GM23338 (cell line): Measurements from ENCODE around the gene EPGN. TPM values are rescaled to one million over a fixed set of nuclear protein-coding genes. Genes with fewer than 3 reads are reported as not detected.

Source experiments
- ATAC-seq: fragments of 200-7000 bp; cut with Tn5 transposase; 3 replicates; pipeline ENCODE4 v1.9.1; 2020
- DNase-seq: peaks from one replicate; pipeline ENCODE4 v3.0.0-alpha.2; 2015; ENCODE audit warnings: low spot score
- H2AFZ ChIP-seq: fragments of 200-600 bp; sonication (generic); 2 replicates; pipeline ENCODE4 v1.8.0; 2016; ENCODE audit warnings: antibody characterized with exemption, mild to moderate bottlenecking, moderate library complexity
- H3F3A ChIP-seq: fragments of 200-600 bp; sonication (generic); replicated peaks from 2 replicates; pipeline ENCODE4 v1.8.0; 2017; ENCODE audit warnings: antibody characterized with exemption, mixed run types, low read depth
- H3K27ac ChIP-seq: fragments of 200-600 bp; sonication (generic); 2 replicates; pipeline ENCODE4 v1.6.1; 2016; ENCODE audit warnings: low read depth
- H3K27me3 ChIP-seq: fragments of 200-600 bp; sonication (generic); 2 replicates; pipeline ENCODE4 v1.8.0; 2016; ENCODE audit warnings: mild to moderate bottlenecking, mixed run types, moderate library complexity; ENCODE audit not compliant: insufficient read depth
- H3K36me3 ChIP-seq: fragments of 200-600 bp; sonication (generic); 2 replicates; pipeline ENCODE4 v1.8.0; 2016; ENCODE audit warnings: mild to moderate bottlenecking; ENCODE audit not compliant: insufficient read depth
- H3K4me1 ChIP-seq: fragments of 200-600 bp; sonication (generic); 2 replicates; pipeline ENCODE4 v1.8.0; 2016; ENCODE audit warnings: mild to moderate bottlenecking, moderate library complexity; ENCODE audit not compliant: insufficient read depth
- H3K4me2 ChIP-seq: fragments of 200-600 bp; sonication (generic); 2 replicates; pipeline ENCODE4 v1.7.1; 2017; ENCODE audit warnings: mixed run types
- H3K4me3 ChIP-seq: fragments of 200-600 bp; sonication (generic); 2 replicates; pipeline ENCODE4 v1.6.1; 2016; ENCODE audit warnings: mixed run types
- H3K79me2 ChIP-seq: fragments of 200-600 bp; sonication (generic); replicated peaks from 2 replicates; pipeline ENCODE4 v1.8.0; 2017; ENCODE audit warnings: mild to moderate bottlenecking; ENCODE audit not compliant: insufficient read depth
- H3K9me2 ChIP-seq: fragments of 200-600 bp; sonication (generic); 2 replicates; pipeline ENCODE4 v1.8.0; 2017; ENCODE audit not compliant: insufficient read depth
- H4K20me1 ChIP-seq: fragments of 200-600 bp; sonication (generic); replicated peaks from 2 replicates; pipeline ENCODE4 v1.8.0; 2017; ENCODE audit warnings: mild to moderate bottlenecking; ENCODE audit not compliant: insufficient read depth
- H3K27ac Mint-ChIP-seq: 2 replicates; pipeline ENCODE4 v1.8.0; 2020; ENCODE audit warnings: inconsistent platforms, mild to moderate bottlenecking, moderate library complexity, mixed read lengths
- H3K27me3 Mint-ChIP-seq: 3 replicates; pipeline ENCODE4 v1.8.0; 2022; ENCODE audit warnings: low read depth, mild to moderate bottlenecking, moderate library complexity, mixed read lengths, inconsistent platforms; ENCODE audit not compliant: insufficient read depth, poor library complexity
- H3K36me3 Mint-ChIP-seq: 3 replicates; pipeline ENCODE4 v1.8.0; 2021; ENCODE audit warnings: low read depth, mild to moderate bottlenecking, inconsistent platforms, moderate library complexity, mixed read lengths
- H3K4me1 Mint-ChIP-seq: 3 replicates; pipeline ENCODE4 v1.8.0; 2020; ENCODE audit warnings: mild to moderate bottlenecking, inconsistent platforms, mixed read lengths
- H3K4me3 Mint-ChIP-seq: 3 replicates; pipeline ENCODE4 v1.8.0; 2021; ENCODE audit warnings: moderate library complexity, mild to moderate bottlenecking, inconsistent platforms, mixed read lengths
- H3K9me3 Mint-ChIP-seq: 3 replicates; pipeline ENCODE4 v1.8.0; 2020; ENCODE audit warnings: moderate library complexity, mild to moderate bottlenecking, inconsistent platforms, mixed read lengths
- CREB1 ChIP-seq: fragments of 250-450 bp; sonication (Bioruptor Pico); IDR thresholded peaks from 2 replicates; pipeline ENCODE4 v1.5.0; 2020; ENCODE audit warnings: low read depth, mild to moderate bottlenecking, moderate library complexity
- CTCF ChIP-seq, 2 experiments: fragments of 200-600 bp in 1 of 2; sonication (generic) in 1 of 2; conservative IDR thresholded peaks; 2 replicates each; pipeline versions ENCODE4 v1.5.1 to v1.6.1; 2016 to 2017; ENCODE audit warnings: antibody characterized with exemption in 2 of 2, low read depth in 2 of 2, mild to moderate bottlenecking in 2 of 2, moderate library complexity in 1 of 2
- EZH2 ChIP-seq: fragments of 200-600 bp; sonication (generic); IDR thresholded peaks from one replicate; pipeline ENCODE4 v1.8.0; 2017; ENCODE audit warnings: antibody characterized with exemption, mild to moderate bottlenecking, low read depth; ENCODE audit not compliant: unreplicated experiment
- EZH2phosphoT487 ChIP-seq: fragments of 200-600 bp; sonication (generic); IDR thresholded peaks from one replicate; pipeline ENCODE4 v1.8.1; 2018; ENCODE audit warnings: antibody characterized with exemption; ENCODE audit not compliant: unreplicated experiment
- JUNB ChIP-seq: IDR thresholded peaks from one replicate; pipeline ENCODE4 v1.6.1; 2016; ENCODE audit warnings: antibody characterized with exemption; ENCODE audit not compliant: unreplicated experiment
- NANOG ChIP-seq: IDR thresholded peaks from 2 replicates; pipeline ENCODE4 v1.6.1; 2016; ENCODE audit warnings: antibody characterized with exemption, borderline replicate concordance
- POLR2AphosphoS5 ChIP-seq: IDR thresholded peaks from 2 replicates; pipeline ENCODE4 v1.6.1; 2016; ENCODE audit warnings: antibody characterized with exemption, low read depth
- STAT1 ChIP-seq: IDR thresholded peaks from one replicate; pipeline ENCODE4 v1.6.1; 2016; ENCODE audit warnings: antibody characterized with exemption; ENCODE audit not compliant: unreplicated experiment
- ZNF114 ChIP-seq: fragments of 250-450 bp; sonication (Bioruptor Pico); IDR thresholded peaks from 2 replicates; pipeline ENCODE4 v1.5.0; 2020; ENCODE audit warnings: mild to moderate bottlenecking, moderate library complexity
- ZNF331 ChIP-seq: fragments of 250-450 bp; sonication (Bioruptor Pico); IDR thresholded peaks from 2 replicates; pipeline ENCODE4 v1.5.0; 2020; ENCODE audit warnings: low read depth, mild to moderate bottlenecking, moderate library complexity
- ZNF462 ChIP-seq: fragments of 250-450 bp; sonication (Bioruptor Pico); IDR thresholded peaks from 2 replicates; pipeline ENCODE4 v1.5.0; 2020; ENCODE audit warnings: mild to moderate bottlenecking, moderate library complexity
- polyA plus RNA-seq: library from polyadenylated mRNA; unstranded; fragments of >200 nt; fragmentation: Nextera tagmentation; extraction: Ambion mirVana; gene quantifications from 2 replicates; pipeline ENCODE4 v1.2.1, GENCODE V29; 2016
- total RNA-seq: library from RNA; depleted of rRNA; stranded (reverse); fragments of >200 nt; shearing (Covaris generic); gene quantifications from 2 replicates; pipeline ENCODE4 v1.2.3, GENCODE V29; 2014
- TF ChIP-seq, protein P1 (sequence below): IDR thresholded peaks from one replicate; pipeline ENCODE4 v1.6.1; 2018; ENCODE audit warnings: antibody characterized with exemption; ENCODE audit not compliant: unreplicated experiment
- TF ChIP-seq, protein P2 (sequence below): IDR thresholded peaks from 2 replicates; pipeline ENCODE4 v1.6.1; 2016; ENCODE audit warnings: antibody characterized with exemption

EPGN gene
- total and polyA plus RNA-seq, 2 experiments from 2014 or later = not detected

DNA sequence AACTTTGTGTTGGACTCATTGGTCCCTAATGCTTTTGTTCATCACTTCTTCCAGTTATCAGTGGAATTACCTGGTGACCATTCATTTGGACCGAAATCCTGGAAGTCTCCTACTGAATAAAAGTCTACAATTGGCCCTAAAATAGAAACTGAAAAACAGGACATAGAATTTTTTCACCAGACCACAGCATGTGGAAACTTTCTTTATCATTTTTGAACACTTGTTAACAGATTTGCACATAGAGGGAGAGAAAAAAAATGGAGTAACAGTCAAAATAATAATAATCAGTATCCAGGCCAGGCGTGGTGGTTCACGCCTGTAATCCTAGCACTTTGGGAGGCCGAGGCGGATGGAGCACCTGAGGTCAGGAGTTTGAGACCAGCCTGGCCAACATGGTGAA lies 7.1 kb downstream of the EPGN start:
- Histone ChIP-seq H3K4me2 (no peak overlapping the region), H3F3A (no peaks in the 10 kb centered on the region), H3K79me2 (no peaks in the 10 kb centered on the region), H2AFZ (no peak overlapping the region), H3K4me3 (no peak overlapping the region), H4K20me1 (no peaks in the 10 kb centered on the region), H3K36me3 (no peaks in the 10 kb centered on the region), H3K4me1 (0 out of 2 replicates have a peak, but pooled peaks cover 3% of the 10 kb centered on the region), H3K27me3 (no peaks in the 10 kb centered on the region), H3K27ac (no peak overlapping the region), H3K9me2 (no peaks in the 10 kb centered on the region)
- no peak for TF ChIP-seq CREB1 (CRISPR knock-in tag)
- TF ChIP-seq ZNF114 = no peak
- no peak for TF ChIP-seq ZNF331 (CRISPR knock-in tag)
- no peak for TF ChIP-seq JUNB
- TF ChIP-seq ZNF462 (CRISPR knock-in tag) = no peak
- TF ChIP-seq, protein P1, sequence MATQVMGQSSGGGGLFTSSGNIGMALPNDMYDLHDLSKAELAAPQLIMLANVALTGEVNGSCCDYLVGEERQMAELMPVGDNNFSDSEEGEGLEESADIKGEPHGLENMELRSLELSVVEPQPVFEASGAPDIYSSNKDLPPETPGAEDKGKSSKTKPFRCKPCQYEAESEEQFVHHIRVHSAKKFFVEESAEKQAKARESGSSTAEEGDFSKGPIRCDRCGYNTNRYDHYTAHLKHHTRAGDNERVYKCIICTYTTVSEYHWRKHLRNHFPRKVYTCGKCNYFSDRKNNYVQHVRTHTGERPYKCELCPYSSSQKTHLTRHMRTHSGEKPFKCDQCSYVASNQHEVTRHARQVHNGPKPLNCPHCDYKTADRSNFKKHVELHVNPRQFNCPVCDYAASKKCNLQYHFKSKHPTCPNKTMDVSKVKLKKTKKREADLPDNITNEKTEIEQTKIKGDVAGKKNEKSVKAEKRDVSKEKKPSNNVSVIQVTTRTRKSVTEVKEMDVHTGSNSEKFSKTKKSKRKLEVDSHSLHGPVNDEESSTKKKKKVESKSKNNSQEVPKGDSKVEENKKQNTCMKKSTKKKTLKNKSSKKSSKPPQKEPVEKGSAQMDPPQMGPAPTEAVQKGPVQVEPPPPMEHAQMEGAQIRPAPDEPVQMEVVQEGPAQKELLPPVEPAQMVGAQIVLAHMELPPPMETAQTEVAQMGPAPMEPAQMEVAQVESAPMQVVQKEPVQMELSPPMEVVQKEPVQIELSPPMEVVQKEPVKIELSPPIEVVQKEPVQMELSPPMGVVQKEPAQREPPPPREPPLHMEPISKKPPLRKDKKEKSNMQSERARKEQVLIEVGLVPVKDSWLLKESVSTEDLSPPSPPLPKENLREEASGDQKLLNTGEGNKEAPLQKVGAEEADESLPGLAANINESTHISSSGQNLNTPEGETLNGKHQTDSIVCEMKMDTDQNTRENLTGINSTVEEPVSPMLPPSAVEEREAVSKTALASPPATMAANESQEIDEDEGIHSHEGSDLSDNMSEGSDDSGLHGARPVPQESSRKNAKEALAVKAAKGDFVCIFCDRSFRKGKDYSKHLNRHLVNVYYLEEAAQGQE = no peak
- no peak for TF ChIP-seq EZH2
- no peak for TF ChIP-seq STAT1
- TF ChIP-seq NANOG = no peak
- TF ChIP-seq EZH2phosphoT487 = no peak
- TF ChIP-seq POLR2AphosphoS5 = no peak
- TF ChIP-seq CTCF (conservative IDR thresholded peaks at IDR 0.05; ENCODE audit: low read depth in 2 of 2) = no peak
- TF ChIP-seq, protein P2, sequence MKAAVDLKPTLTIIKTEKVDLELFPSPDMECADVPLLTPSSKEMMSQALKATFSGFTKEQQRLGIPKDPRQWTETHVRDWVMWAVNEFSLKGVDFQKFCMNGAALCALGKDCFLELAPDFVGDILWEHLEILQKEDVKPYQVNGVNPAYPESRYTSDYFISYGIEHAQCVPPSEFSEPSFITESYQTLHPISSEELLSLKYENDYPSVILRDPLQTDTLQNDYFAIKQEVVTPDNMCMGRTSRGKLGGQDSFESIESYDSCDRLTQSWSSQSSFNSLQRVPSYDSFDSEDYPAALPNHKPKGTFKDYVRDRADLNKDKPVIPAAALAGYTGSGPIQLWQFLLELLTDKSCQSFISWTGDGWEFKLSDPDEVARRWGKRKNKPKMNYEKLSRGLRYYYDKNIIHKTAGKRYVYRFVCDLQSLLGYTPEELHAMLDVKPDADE = no peak
- Mint-ChIP-seq H3K27ac (no peak overlapping the region), H3K27me3 (no peaks in the 10 kb centered on the region), H3K4me1 (peaks cover 4% of the 10 kb centered on the region; the same call in 2 of the 3 replicates), H3K9me3 (no peaks in the 10 kb centered on the region), H3K36me3 (no peaks in the 10 kb centered on the region), H3K4me3 (no peak overlapping the region)
- DNase-seq (no peak), ATAC-seq (no peak)
